Measurements from ENCODE around the gene CCK.

CCK gene

GRCh38 chr3:42224658-42225421 lies 41.1 kb downstream of the CCK start:
- DNase-seq: no peak

GRCh38 chr3:42224178-42224577 lies 41.8 kb downstream of the CCK start:
- DNase-seq: no peak

GRCh38 chr3:42222942-42223693 lies 42.9 kb downstream of the CCK start:
- no peak for DNase-seq

DNA sequence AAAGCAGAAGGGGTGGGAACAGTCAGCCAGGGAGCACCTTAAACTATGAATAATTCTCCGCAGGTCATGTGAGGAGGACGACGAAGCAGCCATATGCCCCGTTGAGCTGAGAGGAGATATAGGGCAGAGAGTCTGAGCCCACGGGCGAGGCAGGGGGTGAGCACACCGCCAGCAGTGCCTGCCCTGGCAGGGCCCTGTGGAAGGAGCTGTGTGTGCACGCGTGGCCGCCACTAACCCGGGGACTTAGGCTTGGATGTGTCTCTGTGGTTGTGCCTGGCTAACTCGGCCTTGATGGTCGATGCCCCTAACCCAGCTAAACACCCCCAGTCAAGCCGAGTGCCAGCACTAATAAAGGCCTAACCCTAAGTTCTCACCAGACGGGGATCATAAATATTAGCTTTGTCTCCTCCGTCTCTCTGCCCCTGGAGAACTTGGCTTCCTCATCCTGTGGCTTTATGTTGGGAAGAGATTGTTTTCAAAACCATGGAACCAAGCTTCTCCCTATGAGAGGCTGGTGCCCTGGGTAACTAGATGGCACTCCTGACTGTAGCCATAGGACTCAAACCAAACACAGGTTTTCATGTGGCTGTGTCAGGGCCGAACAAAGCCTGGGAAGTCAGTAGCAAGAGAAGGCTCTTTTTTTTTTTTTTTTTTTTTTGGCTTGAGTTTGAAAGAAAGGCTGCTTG lies 45.4 kb downstream of the CCK start:
- DNase-seq: no peak

DNA sequence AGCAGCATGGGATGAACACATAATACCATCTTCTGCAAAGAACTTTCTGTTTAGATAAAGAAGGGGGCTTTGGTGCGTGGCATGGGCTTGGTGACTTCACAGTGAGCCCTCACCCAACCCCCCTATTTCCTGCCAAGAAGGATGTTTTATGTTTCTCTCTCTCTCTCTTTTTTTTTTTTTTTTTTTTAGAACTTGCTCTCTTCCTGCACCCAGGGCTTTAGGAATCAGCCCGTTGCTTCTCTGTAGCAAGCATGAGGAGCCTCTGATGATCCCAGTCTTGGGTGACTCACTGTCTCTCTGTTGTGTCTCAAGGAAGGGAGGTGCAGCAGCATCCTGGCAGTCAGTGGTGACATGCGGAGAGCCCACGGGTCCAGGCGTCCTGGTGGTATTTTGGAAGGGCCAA lies 49.1 kb downstream of the CCK start:
- no peak for DNase-seq

DNA sequence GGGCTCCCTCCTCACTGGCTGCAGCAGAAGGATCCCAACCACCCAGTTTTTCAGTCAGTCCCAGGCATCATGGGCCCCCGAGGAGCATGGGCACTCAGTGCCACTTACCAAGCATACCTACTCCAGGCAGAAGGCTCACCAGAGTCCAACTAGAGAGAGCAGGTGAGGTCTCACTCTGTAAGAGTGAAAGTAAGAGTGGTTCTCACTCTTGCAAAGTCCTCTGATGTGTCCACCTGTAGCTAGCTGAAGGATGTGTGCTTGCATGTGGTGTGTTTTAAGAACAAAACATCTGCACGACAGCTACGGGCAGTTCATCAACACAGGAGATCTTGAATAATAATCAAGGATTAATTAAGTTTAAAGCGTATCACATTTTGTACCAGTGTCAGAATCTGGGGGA lies 49.7 kb downstream of the CCK start:
- DNase-seq: no peak

GRCh38 chr3:42214565-42215283 lies 51.3 kb downstream of the CCK start:
- DNase-seq: no peak

DNA sequence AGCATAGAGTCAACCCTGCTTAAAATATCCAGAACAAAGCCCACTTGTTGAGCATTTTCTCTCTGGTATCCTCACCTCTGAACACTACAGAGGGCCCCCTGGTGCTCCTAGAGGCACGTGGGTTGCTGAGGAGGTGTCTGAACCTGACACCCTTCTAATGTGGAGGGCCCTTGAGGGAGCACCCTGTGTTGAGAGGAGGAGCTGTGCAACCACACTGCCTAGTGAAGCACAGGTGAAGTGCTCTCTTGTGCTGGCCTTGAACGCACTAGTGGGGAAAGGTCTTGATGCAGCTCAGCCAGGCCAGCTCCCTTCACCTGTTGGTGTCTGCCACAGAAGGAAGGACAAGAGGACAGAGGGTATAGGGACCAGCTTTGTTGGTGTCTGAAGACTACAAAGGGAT lies 51.9 kb downstream of the CCK start:
- DNase-seq: no peak

DNA sequence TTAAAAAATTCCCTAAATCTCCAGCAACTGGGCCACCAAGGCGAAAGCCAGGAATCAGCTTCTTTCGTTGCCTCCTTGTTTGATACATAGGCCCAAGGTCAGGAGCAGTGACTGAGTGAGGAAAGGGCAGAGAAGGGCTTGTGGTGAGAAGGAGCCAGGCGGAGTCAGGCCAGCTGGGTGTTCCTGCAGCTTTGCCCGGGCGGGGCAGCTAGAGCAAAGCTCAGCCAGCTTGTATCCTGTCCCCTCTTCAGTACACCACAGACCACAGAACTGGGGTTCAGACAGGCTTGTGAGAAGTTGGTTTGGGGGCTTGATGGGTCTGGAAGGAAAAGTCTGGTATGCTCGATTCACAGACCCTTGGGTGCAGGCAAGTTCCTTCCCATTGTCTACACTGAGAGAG lies 52.6 kb downstream of the CCK start:
- DNase-seq: no peak

GRCh38 chr3:42210726-42211125 lies 55.3 kb downstream of the CCK start:
- DNase-seq: no peak

DNA sequence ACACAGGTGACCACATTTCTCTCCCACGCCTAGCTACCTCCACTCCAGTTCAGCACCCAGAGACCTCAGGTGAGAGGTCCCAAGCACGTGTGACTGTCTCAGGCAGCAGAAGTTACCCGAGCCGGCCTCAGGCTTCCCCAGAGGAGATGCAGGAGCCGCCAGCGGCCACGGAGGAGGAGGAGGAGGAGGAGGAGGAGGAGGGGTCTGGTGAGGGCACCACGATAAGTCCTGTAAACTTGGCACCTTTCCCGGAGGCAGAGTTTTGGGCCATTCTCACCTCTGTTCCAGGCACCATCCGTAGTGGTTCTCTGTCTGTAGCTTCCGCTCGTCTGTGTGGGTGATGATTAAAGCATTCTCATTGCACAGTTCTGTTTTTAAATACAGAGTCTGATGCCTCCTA lies 56.1 kb downstream of the CCK start:
- no peak for DNase-seq
